GM12864 (cell line): Measurements from ENCODE around the gene AIFM3.

Experiments
- DNase-seq: peaks from one replicate; pipeline ENCODE4 v3.0.0-alpha.2; 2011; ENCODE audit warnings: low read depth
- H3K4me3 ChIP-seq: 2 replicates; pipeline ENCODE4 v1.5.1; 2011; ENCODE audit warnings: mild to moderate bottlenecking, low read depth, low read length, control low read depth
- TF ChIP-seq, protein P1 (sequence below): IDR thresholded peaks from 2 replicates; pipeline ENCODE4 v1.5.1; 2011; ENCODE audit warnings: low read depth, mild to moderate bottlenecking, moderate library complexity, low read length, control low read depth, inconsistent platforms; ENCODE audit errors: missing control alignments

AIFM3 gene

DNA sequence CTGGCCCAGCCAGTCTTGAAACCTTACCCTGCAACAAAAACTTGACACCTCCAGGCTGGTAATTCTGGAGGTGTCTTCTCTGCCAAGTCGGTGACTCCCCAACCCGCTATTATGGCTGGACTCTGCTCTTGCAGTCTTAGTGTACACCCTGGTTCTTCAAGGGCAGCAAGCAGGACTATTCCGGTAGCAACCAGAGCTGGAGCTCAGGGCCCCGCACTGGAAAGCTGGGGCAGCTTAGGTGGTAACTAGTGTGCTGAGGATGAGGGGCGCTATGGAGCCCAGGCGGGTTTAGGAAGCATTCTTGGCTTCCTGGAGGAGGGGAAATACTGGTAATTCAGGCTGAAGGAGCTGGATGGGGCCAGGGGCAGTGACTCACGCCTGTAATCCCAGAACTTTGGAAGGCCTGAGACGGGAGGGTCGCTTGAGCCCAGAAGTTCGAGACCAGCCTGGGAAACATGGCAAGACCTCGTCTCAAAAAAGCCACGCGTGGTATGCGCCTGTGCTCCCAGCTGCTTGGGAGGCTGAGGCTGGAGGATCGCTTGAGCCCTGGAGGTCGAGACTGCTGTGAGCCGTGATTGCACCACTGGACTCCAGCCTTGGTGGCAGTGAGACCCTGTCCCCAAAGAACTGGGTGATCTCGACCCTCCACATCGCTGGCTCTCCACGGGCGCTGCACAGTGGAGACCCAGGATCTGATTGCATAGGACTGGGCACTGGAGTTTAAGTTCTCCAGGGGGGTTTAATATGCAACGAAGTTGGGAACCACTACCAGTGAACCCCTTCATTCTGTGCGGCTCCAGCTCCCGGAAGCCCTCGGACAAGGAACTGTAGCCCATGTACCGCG lies 10.6 kb upstream of the AIFM3 start:
- TF ChIP-seq, protein P1, sequence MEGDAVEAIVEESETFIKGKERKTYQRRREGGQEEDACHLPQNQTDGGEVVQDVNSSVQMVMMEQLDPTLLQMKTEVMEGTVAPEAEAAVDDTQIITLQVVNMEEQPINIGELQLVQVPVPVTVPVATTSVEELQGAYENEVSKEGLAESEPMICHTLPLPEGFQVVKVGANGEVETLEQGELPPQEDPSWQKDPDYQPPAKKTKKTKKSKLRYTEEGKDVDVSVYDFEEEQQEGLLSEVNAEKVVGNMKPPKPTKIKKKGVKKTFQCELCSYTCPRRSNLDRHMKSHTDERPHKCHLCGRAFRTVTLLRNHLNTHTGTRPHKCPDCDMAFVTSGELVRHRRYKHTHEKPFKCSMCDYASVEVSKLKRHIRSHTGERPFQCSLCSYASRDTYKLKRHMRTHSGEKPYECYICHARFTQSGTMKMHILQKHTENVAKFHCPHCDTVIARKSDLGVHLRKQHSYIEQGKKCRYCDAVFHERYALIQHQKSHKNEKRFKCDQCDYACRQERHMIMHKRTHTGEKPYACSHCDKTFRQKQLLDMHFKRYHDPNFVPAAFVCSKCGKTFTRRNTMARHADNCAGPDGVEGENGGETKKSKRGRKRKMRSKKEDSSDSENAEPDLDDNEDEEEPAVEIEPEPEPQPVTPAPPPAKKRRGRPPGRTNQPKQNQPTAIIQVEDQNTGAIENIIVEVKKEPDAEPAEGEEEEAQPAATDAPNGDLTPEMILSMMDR, result no peak
- H3K4me3 ChIP-seq, result peak overlapping the region; percentile 72
- no peak for DNase-seq

DNA sequence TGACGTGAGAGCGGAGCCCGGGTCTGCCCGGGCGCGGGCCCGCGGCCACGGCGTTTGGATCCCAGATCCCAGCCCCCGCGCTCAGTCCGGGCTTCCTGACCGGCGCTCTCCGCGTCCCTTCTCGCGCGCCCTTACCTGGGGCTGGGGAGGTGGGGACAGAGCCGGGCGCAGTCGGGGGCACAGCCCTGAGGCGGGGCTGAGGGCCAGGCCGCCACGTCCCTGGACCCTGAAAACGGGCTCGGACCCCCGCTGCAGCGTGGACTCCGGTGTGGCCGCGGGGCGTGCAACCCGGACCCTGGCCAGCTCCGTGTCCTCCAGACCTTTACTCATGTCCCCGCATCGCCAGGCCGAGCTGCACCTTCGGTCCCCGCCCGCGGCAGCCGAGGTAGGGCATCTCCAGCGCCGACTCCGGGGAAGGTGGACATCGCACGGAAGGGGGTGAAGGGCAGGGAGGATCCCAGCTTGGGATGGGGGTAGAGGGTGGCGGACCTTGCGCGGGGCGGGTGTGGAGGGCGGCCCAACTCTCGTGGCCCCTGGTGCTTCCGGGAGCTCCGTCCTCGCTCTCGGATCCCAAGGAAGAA lies 9.9 kb upstream of the AIFM3 start:
- TF ChIP-seq, protein P1, result no peak
- DNase-seq, result no peak
- peak overlapping the region; percentile 72 for H3K4me3 ChIP-seq

DNA sequence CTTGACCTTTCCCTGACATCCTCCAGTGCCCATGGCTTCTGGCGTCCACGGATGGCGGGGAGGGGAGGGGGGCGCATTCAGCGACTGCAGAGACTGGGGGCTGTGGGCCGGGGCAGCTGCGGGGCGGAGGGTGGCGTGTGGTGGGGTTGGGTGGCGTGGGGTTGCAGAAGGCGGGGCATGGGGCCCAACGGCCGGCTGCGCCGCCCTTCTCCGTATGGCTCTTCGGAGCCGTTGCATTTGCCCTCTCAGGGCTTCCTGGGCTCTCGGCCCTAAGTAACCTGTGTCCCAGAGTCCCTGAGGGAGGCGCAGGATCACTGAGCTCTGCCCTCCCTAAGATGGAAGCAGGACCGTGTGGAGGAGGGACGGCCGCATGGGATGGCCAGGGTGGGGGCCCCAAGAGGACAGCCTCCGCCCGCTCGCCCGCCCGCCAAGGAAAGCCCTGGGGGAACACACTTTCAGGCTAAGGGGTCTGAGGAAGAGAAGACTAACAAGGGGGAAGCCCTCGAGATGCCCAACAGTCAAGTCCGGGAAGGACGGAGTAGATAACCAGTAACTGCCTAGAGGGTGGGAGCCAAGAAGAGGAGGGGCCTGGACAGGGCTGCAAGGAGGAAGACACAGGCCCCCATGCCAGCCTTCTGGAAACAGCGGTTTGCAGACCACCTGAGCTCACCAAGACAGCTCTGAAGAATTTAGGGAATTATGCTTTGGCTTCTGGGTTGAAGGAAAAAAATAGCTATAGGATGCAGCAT lies 9.2 kb upstream of the AIFM3 start:
- H3K4me3 ChIP-seq, result peak overlapping the region; percentile 72
- TF ChIP-seq, protein P1, result no peak
- no peak for DNase-seq

DNA sequence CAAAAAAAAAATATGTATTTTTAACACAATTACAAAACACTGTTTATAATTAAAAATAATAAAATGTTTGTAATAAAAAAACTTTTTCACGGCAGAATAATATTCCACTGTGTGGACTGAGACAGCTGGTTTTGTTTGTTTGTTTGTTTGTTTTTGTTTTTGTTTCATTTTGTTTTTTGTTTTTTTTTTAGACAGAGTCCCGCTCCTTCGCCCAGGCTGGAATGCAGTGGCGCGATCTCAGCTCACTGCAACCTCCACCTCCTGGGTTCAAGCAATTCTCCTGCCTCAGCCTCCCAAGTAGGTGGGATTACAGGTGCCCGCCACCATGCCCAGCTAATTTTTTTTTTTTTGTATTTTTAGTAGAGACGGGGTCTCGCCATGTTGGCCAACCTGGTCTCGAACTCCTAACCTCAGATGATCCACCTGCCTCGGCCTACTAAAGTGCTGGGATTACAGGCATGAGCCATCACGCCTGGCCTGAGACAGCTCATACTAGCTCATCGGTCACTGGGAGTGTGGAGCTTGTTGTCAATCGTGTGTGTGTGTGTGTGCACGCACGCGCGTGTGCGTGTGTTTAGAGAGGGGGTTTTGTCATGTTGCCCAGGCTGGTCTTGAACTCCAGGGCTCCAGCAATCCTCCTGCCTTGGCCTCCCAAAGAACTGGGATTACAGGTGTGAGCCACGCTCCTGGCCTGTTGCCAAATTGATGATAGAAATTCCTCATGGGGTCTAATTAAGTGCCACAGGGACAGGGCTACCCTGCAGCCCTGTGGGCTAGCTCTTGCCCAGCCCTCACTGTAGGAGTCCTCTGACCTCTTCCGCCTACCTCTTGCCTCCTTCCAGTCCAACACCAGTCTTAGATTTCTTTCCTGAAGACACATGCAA lies 7.2 kb upstream of the AIFM3 start:
- no peak for DNase-seq
- TF ChIP-seq, protein P1, result no peak
- no peak overlapping the region for H3K4me3 ChIP-seq

DNA sequence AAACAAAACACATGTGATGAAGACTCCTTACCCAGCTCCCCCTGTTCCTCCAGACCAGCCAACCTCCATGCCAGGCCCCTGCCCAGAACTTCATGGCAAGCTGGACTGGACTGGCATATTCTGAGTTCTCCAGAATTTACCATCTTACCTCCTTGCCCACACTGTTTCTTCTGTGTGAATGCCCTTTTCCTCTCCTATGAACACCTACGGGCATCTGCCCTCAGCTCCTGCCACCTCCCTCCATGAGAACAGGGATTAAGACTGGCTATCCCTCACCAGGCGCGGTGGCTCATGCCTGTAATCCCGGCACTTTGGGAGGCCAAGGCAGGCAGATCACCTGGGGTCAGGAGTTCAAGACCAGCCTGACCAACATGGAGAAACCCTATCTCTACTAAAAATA lies 6.4 kb upstream of the AIFM3 start:
- DNase-seq, result no peak
- no peak overlapping the region for H3K4me3 ChIP-seq
- TF ChIP-seq, protein P1, result no peak

DNA sequence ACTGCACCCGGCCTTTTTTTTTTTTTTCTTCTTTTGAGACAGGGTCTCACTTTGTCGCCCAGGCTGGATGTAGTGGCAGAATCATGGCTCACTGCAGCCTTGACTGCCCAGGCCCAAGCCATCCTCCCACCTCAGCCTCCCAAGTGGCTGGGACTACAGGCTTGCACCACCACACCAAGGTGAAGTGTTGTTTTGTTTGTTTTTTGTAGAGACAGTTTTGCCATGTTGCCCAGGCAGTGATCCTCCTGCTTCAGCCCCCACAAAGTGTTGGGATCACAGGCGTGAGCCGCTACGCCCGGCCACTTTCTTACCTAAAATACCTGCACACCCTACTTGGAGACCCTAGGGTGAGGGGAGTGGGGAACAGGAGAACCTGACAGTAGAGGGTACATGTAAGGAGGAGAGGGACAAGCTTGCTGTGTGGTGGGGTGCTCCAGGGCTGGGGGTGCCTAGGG lies 4.5 kb upstream of the AIFM3 start:
- no peak overlapping the region for H3K4me3 ChIP-seq
- TF ChIP-seq, protein P1, result no peak
- DNase-seq, result no peak
